Limb (tissue), 2 donors: ENCODE measurements around the gene G6PD.
A peak's percentile ranks its signal among the peaks of the same experiment; 100 is the strongest.
"Not testable (repeated sequence)": the region's sequence is repeated elsewhere in the genome, so short reads cannot be mapped to it uniquely, and the experiment has no call there.

Experiments used
- DNase-seq, 2 donors: peaks; one replicate each; pipeline ENCODE4 v3.0.0-alpha.2; 2016; ENCODE audit errors: extremely low spot score in 2 of 2

G6PD gene

DNA sequence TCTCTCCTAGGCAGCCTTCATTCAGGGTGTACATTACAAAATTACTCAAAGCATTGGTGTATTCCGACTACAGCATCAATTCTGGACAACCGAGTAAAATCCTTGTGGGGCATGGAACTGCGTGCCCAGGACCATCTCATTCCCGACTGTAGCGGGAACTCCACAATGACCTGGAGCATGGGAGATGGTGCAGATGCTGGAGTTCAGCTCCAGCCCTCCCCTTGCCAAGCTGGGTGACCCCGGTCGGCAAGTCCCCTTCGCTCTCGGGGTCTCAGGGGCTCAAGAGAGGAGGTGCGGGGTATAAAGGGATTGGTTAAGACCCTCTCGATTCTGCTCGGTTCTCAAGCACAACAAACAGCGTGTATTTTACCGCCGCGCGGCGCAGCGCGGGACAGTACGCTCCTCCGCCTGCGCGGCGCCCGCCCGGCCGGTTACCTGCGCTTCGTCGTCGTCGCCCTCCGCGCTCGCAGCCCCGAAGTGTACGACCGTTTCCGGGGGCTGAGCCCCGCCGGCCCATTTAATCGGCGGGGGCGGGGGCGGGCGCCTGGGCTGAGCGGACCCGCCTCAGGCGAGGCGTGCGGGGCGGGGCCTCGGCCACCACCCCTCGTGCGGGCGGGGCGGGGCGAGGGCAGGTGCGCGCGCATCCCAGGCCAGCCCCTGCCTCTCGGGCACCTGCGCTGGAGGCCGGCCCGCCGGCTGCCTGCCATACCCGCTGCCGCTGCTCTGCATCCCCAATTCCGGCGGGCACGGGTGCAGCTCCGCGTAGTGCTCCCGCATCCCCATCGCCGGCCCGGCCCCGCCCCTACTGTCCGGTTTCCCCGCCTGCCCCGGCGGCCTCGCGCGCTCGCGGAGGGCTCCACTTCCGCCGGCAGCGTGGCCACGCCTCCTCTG is at the start of gene G6PD:
Gene G6PD (minus strand): TSS at position 493 of the 891 bp plus-strand sequence. CDS start 691 bp downstream, outside the sequence.
- peak; percentile 55 to 89 for DNase-seq

DNA sequence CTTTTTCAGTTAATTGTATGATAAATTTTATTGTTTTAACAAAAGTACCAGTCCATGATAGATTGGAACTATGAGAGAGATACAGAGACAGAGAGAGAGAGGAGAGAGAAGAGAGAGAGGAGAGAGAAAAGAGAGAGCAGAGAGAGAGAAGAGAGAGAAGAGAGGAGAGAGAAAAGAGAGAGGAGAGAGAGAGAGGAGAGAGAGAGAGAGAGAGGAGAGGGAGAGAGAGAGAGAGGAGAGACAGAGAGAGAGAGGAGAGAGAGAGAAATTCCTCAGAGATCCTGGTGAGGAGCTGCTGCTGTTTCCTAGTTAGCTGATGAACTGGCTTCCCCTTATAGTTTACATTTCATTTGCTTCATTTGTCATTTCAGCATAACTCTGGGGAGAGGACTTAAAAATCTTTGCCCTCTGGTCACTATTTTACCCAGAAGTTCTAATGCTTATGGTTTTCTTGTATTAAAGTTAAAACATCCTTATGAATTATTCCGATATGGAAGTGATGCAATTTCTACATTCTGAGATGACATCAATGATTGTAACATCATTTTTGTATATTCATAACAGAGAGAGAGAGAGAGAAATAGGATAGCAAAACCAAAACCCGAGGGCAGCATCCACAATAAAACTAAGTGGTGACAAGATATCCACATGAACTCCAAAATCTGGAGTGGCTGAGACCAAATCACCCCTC is 49.1 kb upstream of the G6PD start:
- no peak for DNase-seq

DNA sequence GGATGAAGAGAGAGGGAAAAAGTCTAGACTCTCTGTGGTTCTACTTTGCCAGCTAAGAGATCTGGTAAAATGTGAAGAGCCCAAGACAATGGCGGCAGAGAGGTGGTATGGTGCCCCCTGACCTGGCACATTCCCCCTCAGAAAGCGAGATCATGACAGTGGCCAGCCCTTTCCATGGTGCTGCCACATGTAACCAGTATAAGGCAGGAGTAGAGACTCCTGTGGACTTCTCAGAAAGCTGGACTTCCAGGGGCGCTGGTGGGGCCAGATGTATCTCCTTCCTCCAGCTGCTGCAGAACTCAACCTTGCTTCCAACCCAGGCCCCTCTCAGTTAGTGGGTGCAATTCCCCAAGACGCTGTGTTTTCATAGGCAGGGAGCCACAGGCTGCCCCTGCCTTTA is 47.8 kb upstream of the G6PD start:
- no peak for DNase-seq

DNA sequence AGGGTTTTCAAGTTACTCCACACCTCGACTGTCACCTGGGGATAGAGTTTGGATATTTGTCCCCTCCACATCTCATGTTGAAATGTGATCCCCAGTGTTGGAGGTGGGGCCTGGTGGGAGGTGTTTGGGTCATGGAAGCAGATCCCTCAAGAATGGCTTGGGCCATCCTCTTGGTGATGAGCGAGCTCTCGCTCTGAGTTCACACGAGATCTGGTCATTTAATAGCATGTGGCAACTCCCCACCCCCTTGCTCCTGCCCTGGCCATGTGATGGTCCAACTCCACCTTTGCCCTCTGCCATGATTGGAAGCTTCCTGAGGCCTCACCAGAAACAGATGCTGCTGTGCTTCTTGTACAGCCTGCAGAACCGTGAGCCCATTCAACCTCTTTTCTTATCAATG is 46.6 kb upstream of the G6PD start:
- no peak for DNase-seq

DNA sequence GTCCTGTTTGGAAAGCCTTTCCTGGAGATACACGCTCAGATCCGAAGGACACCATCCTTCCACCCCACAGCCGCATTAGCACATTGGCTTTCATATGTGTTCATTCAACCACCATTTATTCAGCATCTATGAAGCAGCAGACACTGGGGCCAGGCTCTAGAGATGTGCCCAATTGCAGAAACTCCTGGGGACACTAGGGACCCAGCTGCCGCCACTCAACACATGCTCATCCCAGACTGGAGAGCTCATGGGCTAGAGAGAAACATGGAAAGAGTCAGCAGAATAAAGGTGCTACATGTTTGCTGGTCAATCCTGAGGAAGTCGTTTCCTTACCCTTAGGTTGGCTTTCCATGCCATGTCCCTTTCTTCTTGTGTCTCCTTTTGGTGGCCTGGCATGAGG is 45.9 kb upstream of the G6PD start:
- DNase-seq, result no peak

DNA sequence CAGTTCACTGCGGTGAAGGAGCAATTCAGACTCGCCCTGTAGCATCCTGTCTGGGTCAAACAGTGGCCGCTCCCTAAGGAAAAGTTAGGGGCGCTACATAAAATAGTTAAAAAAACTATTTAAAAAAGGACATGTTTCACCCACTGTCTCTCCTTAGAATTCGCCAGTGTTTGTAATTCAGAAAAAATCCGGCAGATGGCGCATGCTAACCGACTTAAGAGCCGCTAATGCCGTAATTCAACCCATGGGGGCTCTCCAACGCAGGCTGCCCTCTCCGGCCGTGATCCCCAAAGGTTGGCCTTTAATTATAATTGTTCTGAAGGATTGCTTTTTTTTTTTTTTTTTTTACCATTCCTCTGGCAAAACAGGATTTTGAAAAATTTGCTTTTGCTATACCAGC is 43.8 kb upstream of the G6PD start:
- DNase-seq, result not testable (repeated sequence)

DNA sequence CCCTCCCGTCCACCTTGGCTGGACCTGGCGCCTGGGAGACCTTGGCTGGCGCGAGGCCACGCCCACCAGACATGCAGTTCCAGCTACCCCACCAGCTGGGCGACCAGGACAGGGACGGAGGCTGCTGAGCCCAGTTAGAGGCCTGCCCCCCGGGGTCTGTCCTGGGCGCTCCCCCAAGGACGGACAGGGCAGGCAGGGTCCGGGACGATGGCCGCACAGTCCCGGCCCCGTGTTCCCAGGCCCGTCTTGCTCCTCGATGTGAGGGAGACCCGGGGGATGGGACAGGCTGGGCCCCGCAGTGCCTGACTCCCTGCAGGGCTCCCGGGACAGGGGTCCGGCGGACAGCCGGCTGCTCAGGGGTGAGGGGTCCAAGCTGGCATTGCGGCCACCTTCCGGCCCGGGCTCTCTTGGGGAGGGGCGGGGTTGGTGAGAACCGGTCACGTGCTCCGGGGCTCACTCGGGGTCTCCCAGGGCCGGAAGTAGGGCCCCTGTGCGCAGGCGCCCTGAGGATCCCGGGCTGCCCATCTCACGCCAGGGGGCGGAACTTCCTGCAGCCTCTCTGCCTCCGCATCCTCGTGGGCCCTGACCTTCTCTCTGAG is 38.0 kb upstream of the G6PD start, which contains the start of gene CTAG1A:
Gene CTAG1A (plus strand): TSS at position 549 of the 599 bp plus-strand sequence. CDS start 74 bp downstream, outside the sequence.
- not testable (repeated sequence) for DNase-seq

DNA sequence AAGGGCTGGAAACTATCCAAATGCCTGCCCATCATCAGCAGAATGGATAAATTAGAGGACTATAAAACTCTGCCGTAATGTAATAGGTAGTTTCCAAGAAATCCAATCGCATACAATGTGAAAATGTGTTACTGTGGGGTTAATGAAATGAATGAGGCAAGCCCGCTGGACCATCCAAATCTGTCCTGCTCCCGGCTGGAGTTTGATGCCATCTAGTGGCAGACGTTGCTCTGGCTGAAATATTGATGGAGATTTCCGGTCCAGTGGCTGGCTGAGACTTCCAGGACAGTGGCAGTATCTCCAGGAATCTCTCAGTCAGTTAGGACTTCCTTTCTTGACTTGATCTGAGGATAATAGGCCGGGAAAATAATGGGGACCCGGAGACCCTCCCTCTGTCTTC is 36.3 kb upstream of the G6PD start:
- DNase-seq, result not testable (repeated sequence)

DNA sequence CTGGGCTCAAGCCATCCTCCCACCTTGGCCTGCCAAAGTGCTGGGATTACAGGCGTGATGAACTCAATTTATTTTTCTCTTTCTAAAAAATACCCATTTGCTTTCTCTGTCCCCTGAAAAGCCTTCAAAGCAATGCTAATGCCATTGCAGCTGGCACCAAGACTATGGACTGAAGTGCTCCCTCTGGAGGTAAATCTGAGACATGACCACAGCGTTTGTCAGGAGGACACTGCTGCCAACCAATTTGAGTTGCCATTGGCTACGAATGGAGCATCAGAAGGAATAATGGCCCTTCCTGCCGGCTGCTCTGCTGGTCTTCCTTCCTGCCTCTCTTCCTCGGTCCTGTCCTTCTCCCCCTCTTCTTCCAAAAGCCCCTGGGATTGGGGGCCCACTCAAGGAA is 28.4 kb upstream of the G6PD start:
- not testable (repeated sequence) for DNase-seq

DNA sequence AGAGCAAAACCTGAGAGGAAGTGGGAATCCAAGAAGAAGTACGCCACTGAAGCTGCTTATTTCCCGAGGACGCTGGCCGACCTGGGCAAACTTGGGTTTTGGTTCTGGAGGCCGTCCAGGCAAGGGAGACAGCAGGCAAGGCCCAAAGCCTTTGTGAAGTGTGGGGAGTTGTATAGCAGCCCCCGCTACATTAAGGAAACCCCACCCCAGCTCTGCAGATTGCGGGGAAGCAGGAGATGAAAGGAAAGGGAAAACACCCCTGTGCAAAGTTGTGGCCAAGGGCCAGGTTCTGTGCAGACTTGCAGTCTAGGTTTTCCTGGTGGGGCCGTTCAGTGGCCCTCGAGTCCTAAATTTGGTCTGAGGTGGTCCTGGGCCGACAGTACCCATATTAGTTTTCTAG is 26.4 kb upstream of the G6PD start:
- DNase-seq, result not testable (repeated sequence)

DNA sequence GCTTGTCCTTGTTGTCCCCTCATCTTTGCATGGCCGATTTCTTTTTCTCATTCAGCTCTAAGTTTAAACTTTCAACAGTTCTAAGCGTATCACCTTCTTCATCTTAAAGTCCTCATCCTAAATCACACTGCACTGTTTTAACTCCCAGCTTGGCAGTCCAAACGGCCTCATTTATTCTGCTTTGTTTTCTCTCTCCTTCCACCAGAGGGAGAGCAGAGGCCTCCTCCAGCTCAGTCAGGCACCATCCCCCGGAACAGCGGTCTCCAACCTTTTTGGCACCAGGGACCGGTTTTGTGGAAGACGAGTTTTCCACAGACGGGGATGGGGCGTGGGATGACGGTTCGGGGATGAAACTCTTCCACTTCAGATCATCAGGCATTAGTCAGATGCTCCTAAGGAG is 23.7 kb upstream of the G6PD start:
- DNase-seq, result not testable (repeated sequence)

DNA sequence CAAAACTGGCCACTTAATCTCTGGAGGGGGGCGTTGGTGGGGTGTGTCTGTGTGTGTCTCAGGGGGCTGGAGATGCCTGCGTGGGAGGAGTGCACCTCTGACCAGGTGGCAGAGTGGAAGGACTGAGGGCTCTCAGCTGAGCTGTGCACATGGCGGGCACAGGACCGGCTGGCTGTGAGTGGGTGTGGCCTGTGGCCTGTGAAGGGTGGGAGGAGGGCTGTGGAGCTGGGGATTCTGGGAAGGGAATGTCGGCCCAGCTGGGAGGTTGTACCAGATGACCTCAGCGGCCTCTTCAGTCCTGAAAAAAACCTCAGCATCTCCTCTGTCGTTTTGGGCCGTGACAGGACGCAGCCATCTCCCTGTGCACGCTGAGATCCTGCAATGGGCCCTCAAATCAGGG is 15.6 kb upstream of the G6PD start:
- DNase-seq, result not testable (repeated sequence)

DNA sequence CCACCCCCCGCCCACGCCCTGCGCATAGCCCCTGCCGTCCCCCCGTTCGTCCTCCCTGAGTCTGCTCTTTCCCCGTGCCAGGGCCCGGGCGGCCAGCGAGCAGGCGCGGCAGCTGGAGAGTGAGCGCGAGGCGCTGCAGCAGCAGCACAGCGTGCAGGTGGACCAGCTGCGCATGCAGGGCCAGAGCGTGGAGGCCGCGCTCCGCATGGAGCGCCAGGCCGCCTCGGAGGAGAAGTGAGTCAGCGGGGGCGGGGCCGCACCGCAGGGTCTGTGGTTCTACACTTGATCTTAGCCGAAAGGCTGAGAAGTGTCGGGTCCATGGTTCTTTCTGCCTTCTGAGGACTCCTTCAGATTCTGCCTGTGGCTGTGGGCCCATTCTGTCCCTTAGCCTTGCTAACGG is 13.7 kb upstream of the G6PD start:
- not testable (repeated sequence) for DNase-seq

DNA sequence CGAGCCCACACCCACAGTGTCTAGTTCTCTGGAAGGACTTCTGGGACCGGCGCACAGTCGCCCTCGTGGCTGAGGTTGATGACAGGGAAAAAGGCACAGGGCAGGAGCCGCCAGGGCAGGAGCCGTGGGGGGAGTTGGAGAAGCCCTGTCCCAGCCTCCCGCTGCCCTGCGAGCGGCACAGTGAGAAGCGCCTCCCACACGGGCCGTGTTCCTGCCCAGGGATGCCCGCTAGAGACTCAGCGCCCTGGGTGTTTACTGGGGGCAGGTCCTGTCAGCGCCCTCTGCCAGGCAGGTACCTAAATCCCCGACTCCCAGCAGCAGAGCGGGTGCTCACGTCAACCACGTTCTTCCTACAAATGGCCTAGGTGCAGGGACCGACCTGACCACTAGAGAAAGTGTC is 12.2 kb upstream of the G6PD start:
- not testable (repeated sequence) for DNase-seq

DNA sequence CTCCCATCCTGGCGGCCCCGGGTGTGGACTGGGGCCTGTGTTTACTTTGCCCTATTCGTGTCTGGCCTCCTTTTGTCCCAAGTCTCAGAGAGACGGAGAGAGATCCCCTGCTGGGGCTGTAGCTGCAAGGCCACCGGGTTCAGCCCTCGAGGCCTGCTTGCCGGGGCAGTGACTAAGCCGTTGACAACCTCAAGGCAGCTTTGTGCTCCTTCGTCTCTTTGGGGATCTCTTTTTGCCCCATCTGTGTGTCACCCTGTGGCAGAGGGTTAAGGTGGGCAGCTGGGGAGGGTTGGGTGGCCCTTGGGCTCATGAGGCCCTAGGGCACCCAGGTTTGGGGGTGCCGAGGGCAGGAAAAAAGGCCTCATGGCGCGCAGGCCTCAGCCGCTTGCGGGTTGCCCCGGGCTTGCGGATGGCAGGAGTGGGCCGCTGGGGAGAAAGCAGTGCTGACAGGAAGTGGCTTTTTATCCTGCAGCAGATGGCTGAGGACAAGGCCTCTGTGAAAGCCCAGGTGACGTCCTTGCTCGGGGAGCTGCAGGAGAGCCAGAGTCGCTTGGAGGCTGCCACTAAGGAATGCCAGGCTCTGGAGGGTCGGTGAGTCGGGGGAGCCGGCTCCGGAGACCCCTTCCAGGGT is 11.5 kb upstream of the G6PD start:
- DNase-seq, result not testable (repeated sequence)

DNA sequence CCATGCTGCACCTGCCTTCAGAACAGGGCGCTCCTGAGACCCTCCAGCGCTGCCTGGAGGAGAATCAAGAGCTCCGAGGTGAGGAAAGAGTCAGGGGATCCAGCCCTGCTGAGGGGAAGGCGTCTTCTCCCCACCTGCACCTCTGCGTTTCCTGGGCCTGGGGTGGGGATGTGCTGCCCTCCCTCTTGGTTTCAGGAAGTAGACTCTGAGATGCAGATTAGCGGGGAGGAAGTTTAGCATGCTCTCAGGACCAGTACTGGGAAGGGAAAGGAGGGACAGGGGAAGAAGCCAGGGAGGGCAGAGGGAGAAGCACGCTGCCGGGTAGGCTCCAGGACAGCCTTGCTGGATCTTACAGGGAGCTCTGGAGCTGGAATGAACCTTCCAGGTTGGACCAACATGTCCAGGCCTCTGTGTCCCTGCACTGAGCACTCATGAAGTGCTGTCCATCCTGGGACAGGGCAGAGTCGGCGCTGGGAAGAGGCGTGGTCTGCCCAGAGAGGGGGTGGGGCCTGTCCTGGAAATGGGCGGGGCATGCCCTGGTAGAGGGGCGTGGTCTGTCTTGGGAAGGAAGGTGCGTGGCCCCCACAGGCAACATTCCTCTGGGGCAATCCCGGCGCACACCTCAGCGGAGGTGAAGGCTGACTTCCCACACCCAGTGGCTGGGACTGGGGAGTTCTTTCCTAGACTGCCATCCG is 5.6 kb upstream of the G6PD start:
- not testable (repeated sequence) for DNase-seq

DNA sequence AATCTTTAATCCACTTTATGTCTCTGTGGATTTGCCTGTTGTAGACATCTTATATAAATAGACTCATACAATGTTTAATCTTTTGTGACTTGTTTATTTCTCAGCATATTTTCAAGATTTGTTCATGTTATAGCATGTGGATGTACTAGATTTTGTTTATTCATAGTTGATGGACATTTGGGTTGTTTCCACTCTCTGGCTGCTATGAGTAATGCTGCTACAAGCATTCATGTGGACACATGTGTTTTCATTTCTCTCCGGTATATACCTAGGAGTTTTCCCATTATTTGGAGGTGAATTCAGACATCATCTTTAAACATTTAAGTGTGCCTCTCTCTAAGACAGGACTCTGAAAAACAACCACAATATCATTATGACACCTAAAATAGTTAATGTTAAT is 3.1 kb upstream of the G6PD start:
- no peak for DNase-seq

DNA sequence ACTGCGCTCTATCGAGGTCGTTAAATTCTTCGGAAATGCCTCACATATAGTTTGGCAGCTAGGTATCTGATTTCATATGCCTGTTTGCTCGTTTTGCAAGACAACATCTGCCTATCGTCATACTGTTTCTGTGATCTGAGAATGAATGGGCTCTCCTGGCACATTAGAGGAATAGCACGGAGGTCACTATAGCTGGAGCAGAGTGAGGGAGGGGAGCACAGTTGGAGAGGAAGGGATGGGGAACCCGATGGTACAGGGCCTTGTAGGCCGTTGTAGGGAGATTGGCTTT is 1.3 kb upstream of the G6PD start:
- no peak for DNase-seq

DNA sequence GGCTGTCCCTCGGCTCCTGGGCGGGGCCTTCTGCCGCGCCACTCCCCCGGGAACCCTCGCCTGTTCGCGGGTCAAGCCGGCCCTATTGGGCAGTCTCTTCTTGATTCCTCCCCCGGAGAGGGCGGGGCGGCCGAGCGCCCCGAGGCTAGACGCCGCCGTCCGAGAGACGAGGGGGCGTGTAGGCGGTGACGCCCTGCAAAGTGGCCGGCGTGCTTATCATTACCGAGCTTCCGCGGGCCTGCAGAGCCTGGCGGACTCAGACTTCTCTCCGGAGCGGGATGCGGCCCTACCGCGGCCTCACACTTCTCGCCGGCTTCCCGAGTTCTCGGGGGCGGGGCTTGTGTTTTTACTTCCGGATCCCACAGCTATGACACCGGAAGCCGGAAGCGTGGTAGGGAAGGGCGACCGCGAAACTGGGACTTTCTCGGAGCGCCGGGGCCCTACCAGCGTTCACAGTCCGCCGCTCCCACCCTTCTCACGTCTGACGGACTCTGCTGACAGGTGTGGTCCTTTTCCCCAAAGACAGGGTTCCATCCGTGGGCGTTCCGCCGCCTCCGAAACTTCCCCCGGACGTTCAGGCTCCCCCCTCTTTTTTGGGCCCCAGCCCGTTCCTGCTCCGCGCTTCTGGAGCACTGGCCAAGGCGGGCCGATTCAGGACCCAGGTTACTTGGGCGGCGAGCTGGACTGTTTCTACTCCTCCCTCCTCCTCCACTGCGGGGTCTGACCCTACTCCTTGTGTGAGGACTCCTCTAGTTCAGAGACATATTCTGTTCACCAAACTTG is 790 bp upstream of the G6PD start, which contains the start of gene IKBKG:
Gene IKBKG (plus strand): TSS at position 376 of the 783 bp plus-strand sequence. CDS start 4,383 bp downstream, outside the sequence.
- peak; percentile 86 to 93 for DNase-seq

DNA sequence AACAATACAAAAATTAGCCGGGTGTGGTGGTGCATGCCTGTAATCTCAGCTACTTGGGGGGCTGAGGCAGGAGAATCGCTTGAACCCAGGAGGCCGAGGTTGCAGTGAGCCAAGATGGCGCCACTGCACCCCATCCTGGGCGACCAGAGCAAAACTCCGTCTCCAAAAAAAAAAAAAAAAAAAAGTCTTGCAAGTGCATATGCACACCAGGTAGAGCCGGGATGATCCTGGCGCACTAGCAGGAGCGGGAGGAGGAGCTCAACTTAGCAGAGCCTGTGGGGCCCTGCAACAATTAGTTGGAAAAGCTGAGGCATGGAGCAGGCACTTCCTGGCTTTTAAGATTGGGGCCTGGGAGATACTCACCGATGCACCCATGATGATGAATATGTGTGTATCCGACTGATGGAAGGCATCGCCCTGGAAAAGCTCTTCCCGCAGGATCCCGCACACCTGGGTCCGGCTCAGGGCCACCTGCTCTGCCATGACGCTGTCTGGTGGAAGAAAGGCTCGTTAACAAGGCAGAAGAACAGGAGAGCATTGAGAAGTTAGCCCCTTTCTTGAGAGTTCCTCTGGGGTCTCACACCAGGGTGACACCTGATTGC is 872 bp downstream of the G6PD start:
- no peak for DNase-seq
